CD4-positive, alpha-beta T cell treated with Interleukin-1 beta for 1 hour (primary cell): ENCODE measurements around the gene MYRIP.

Experiments
- DNase-seq, 2 donors: peaks; one replicate each; pipeline ENCODE4 v3.0.0-alpha.2; 2020 to 2022

Gene MYRIP

GRCh38 chr3:40299721-40300335, 490.4 kb downstream of the MYRIP start:
- peak in 1 of 2 donors; percentile 65 for DNase-seq

- no peak for DNase-seq
Measured at GRCh38 chr3:40302784-40303183, 493.4 kb downstream of the MYRIP start.

- no peak for DNase-seq
Measured at GRCh38 chr3:40304352-40304751, 494.9 kb downstream of the MYRIP start.

GRCh38 chr3:40306336-40306735, 496.9 kb downstream of the MYRIP start:
- DNase-seq = no peak

GRCh38 chr3:40307176-40307575, 497.8 kb downstream of the MYRIP start:
- no peak for DNase-seq

- no peak for DNase-seq
Measured at GRCh38 chr3:40308725-40309417, 499.5 kb downstream of the MYRIP start.

- DNase-seq = peak; percentile 97 to 98
Measured at GRCh38 chr3:40309418-40309924, 500.1 kb downstream of the MYRIP start, which contains the start of gene EIF1B. Gene EIF1B, plus strand, starts transcription at chr3:40309707. Its CDS starts 235 bp downstream, at chr3:40309942.
